Activated CD8-positive, alpha-beta T cell treated with anti-CD3 and anti-CD28 coated beads for 36 hours (primary cell): Measurements from ENCODE around the gene S100G. TPM values are rescaled to one million over a fixed set of nuclear protein-coding genes. Genes with fewer than 3 reads are reported as not detected.
"Not testable (repeated sequence)": the region's sequence is repeated elsewhere in the genome, so short reads cannot be mapped to it uniquely, and the experiment has no call there.

ENCODE experiments used
- ATAC-seq: fragments of 200-7000 bp; cut with Tn5 transposase; one replicate; pipeline ENCODE4 v1.10.0; 2021; ENCODE audit warnings: mild to moderate bottlenecking, moderate library complexity
- CTCF ChIA-PET: fragments of 350-600 bp; sonication (Branson Sonifier 250); formaldehyde crosslinking; loops from one replicate; lab custom pipeline; 2021; ENCODE audit warnings: antibody characterized with exemption; lab: Charles Lee
- POLR2A ChIA-PET: fragments of 350-600 bp; sonication (Branson Sonifier 250); formaldehyde crosslinking; loops from one replicate; lab custom pipeline; 2021; ENCODE audit warnings: antibody characterized with exemption; lab: Charles Lee
- DNase-seq: peaks from one replicate; pipeline ENCODE4 v3.0.0-alpha.2; 2020
- H3K27ac Mint-ChIP-seq: one replicate; pipeline ENCODE4 v1.8.0; 2021; ENCODE audit warnings: mild to moderate bottlenecking, mixed read lengths
- H3K27me3 Mint-ChIP-seq: one replicate; pipeline ENCODE4 v1.8.0; 2021; ENCODE audit warnings: mixed read lengths
- H3K36me3 Mint-ChIP-seq: one replicate; pipeline ENCODE4 v1.8.0; 2021; ENCODE audit warnings: low read depth, mixed read lengths
- H3K4me1 Mint-ChIP-seq: one replicate; pipeline ENCODE4 v1.8.0; 2021; ENCODE audit warnings: low read depth, mixed read lengths
- H3K4me3 Mint-ChIP-seq: one replicate; pipeline ENCODE4 v1.8.0; 2021; ENCODE audit warnings: mild to moderate bottlenecking, moderate library complexity, mixed read lengths
- H3K9me3 Mint-ChIP-seq: one replicate; pipeline ENCODE4 v1.8.0; 2021; ENCODE audit warnings: mixed read lengths
- CTCF ChIP-seq: fragments of 200-600 bp; IDR thresholded peaks from one replicate; pipeline ENCODE4 v1.8.0; 2022; ENCODE audit warnings: antibody characterized with exemption, mild to moderate bottlenecking
- intact Hi-C: fragments of 100-400 bp; cut with micrococcal nuclease; formaldehyde crosslinking; loops from one replicate; pipeline ENCODE4 v1.10.0; 2022
- total RNA-seq, 2 experiments: library from RNA; stranded (reverse); gene quantifications; one replicate each; pipeline ENCODE4 v1.2.3, GENCODE V29; 2021

Gene S100G
- total RNA-seq, result not detected

GRCh38 chrX:16649858-16650257 lies at the start of gene S100G:
S100G (plus strand) TSS chrX:16650158; CDS start chrX:16651007, 849 bp downstream.
- CTCF ChIA-PET, result interaction anchor here (0.9 kb wide), 1 partner anchor 205 kb away, joined by 4 read pairs; no protein-coding TSS in a partner anchor
- POLR2A ChIA-PET, result no interaction called here

GRCh38 chrX:16601885-16602284 lies 48.1 kb upstream of the S100G start:
- TF ChIP-seq CTCF, result no peak
- no peaks in the 10 kb centered on the region for H3K27me3 Mint-ChIP-seq
- POLR2A ChIA-PET, result no interaction called here
- H3K36me3 Mint-ChIP-seq, result peaks cover 2% of the 10 kb centered on the region
- peaks cover 16% of the 10 kb centered on the region for H3K4me1 Mint-ChIP-seq
- DNase-seq, result no peak
- CTCF ChIA-PET, result no interaction called here
- H3K27ac Mint-ChIP-seq, result no peak overlapping the region
- no peak for ATAC-seq
- intact Hi-C loops, result no loop called here
- H3K4me3 Mint-ChIP-seq, result no peak overlapping the region
- no peaks in the 10 kb centered on the region for H3K9me3 Mint-ChIP-seq

More at GRCh38 chrX:16649858-16650257, at the start of gene S100G:
- Mint-ChIP-seq H3K4me1 (no peaks in the 10 kb centered on the region), H3K27me3 (no peaks in the 10 kb centered on the region), H3K9me3 (no peaks in the 10 kb centered on the region), H3K36me3 (no peaks in the 10 kb centered on the region), H3K4me3 (no peak within 1 kb of the TSS), H3K27ac (no peak within 1 kb of the TSS)
- no peak for ATAC-seq
- intact Hi-C loops, result no loop called here
- DNase-seq, result no peak
- TF ChIP-seq CTCF, result no peak

GRCh38 chrX:16603235-16603634 lies 46.7 kb upstream of the S100G start:
- H3K27me3 Mint-ChIP-seq, ATAC-seq, H3K4me3 Mint-ChIP-seq, intact Hi-C loops, DNase-seq, H3K27ac Mint-ChIP-seq, H3K9me3 Mint-ChIP-seq, POLR2A ChIA-PET, H3K36me3 Mint-ChIP-seq, CTCF ChIA-PET: not testable (repeated sequence)
- H3K4me1 Mint-ChIP-seq, result peaks cover 19% of the 10 kb centered on the region

- H3K36me3 Mint-ChIP-seq, result no peaks in the 10 kb centered on the region
- peak overlapping the region; percentile 42 for H3K4me3 Mint-ChIP-seq
- CTCF ChIA-PET, result no interaction called here
- TF ChIP-seq CTCF, result no peak
- peaks cover 19% of the 10 kb centered on the region for H3K4me1 Mint-ChIP-seq
- H3K27ac Mint-ChIP-seq, result peak overlapping the region; percentile 91
- intact Hi-C loops, result no loop called here
- ATAC-seq, result peak; percentile 49
- DNase-seq, result no peak
- POLR2A ChIA-PET, result no interaction called here
- no peaks in the 10 kb centered on the region for H3K9me3 Mint-ChIP-seq
- no peaks in the 10 kb centered on the region for H3K27me3 Mint-ChIP-seq
Observed at GRCh38 chrX:16603822-16604221, 46.1 kb upstream of the S100G start.

GRCh38 chrX:16604337-16604736 lies 45.6 kb upstream of the S100G start:
- Mint-ChIP-seq H3K27me3 (no peaks in the 10 kb centered on the region), H3K36me3 (no peaks in the 10 kb centered on the region), H3K4me1 (peaks cover 19% of the 10 kb centered on the region), H3K9me3 (no peaks in the 10 kb centered on the region), H3K27ac (peak overlapping the region; percentile 91), H3K4me3 (no peak overlapping the region)
- ChIA-PET CTCF (no interaction called here), POLR2A (no interaction called here)
- intact Hi-C loops, result no loop called here
- TF ChIP-seq CTCF, result no peak
- ATAC-seq (no peak), DNase-seq (no peak)
